NT2/D1 (cell line): Measurements from ENCODE around the gene SFXN1.

Experiments used
- YY1 ChIP-seq: IDR thresholded peaks from 2 replicates; pipeline ENCODE4 v1.6.1; 2011; ENCODE audit not compliant: insufficient read length, insufficient read depth
- ZNF274 ChIP-seq: IDR thresholded peaks from 2 replicates; pipeline ENCODE4 v1.6.1; 2011; ENCODE audit warnings: mild to moderate bottlenecking, low read depth, low read length

- TF ChIP-seq ZNF274: no peak
- TF ChIP-seq YY1: no peak
Observed at GRCh38 chr5:175487514-175488222, 9.3 kb downstream of the SFXN1 start.
